Measurements from ENCODE around the gene CADM4.

DNA sequence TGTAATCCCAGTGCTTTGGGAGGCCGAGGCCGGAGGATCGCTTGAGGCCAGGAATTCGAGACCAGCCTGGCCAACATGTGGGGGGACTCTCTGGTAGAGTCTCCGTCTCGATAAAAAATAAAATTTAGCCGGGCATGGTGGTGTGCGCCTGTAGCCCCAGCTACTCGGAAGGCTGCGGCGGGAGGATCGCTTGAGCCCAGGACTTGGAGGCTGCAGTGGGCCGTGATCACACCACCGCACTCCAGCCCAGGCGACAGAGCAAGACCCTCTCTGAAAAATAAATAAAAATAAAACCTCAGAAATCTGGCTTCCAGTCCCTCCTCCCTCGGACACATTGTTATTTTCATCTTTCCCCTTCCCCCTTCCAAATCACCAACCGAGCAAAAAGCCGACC lies 44.0 kb downstream of the CADM4 start:
- no peak for TF ChIP-seq CEBPB (IDR thresholded peaks at IDR 0.05)
- TF ChIP-seq, protein P1, sequence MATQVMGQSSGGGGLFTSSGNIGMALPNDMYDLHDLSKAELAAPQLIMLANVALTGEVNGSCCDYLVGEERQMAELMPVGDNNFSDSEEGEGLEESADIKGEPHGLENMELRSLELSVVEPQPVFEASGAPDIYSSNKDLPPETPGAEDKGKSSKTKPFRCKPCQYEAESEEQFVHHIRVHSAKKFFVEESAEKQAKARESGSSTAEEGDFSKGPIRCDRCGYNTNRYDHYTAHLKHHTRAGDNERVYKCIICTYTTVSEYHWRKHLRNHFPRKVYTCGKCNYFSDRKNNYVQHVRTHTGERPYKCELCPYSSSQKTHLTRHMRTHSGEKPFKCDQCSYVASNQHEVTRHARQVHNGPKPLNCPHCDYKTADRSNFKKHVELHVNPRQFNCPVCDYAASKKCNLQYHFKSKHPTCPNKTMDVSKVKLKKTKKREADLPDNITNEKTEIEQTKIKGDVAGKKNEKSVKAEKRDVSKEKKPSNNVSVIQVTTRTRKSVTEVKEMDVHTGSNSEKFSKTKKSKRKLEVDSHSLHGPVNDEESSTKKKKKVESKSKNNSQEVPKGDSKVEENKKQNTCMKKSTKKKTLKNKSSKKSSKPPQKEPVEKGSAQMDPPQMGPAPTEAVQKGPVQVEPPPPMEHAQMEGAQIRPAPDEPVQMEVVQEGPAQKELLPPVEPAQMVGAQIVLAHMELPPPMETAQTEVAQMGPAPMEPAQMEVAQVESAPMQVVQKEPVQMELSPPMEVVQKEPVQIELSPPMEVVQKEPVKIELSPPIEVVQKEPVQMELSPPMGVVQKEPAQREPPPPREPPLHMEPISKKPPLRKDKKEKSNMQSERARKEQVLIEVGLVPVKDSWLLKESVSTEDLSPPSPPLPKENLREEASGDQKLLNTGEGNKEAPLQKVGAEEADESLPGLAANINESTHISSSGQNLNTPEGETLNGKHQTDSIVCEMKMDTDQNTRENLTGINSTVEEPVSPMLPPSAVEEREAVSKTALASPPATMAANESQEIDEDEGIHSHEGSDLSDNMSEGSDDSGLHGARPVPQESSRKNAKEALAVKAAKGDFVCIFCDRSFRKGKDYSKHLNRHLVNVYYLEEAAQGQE (IDR thresholded peaks at IDR 0.05; ENCODE audit: low read depth): no peak
- TF ChIP-seq, protein P2, sequence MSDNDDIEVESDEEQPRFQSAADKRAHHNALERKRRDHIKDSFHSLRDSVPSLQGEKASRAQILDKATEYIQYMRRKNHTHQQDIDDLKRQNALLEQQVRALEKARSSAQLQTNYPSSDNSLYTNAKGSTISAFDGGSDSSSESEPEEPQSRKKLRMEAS (IDR thresholded peaks at IDR 0.05): no peak
- TF ChIP-seq TAF1 (IDR thresholded peaks at IDR 0.05; ENCODE audit: low read depth): no peak
- TF ChIP-seq EP300 (IDR thresholded peaks at IDR 0.05; ENCODE audit: borderline replicate concordance): no peak
- no peak for TF ChIP-seq YY1 (IDR thresholded peaks at IDR 0.05; ENCODE audit: low read depth)
- no peak for TF ChIP-seq EGR1 (IDR thresholded peaks at IDR 0.05)
- TF ChIP-seq RAD21 (IDR thresholded peaks at IDR 0.05; ENCODE audit: low read depth): no peak
